Subcutaneous preadipocyte (primary cell): ENCODE measurements around the gene TTC9C. TPM values are rescaled to one million over a fixed set of nuclear protein-coding genes. Genes with fewer than 3 reads are reported as not detected.

Experiments used
- total RNA-seq: library from RNA; depleted of rRNA; stranded (reverse); fragments of >200 nt; gene quantifications from 2 replicates; pipeline ENCODE4 v1.2.3, GENCODE V29; 2012

The TTC9C gene
- 32.3 and 36.0 TPM in 2 replicates for total RNA-seq

GRCh38 chr11:62728171-62728988 lies at the start of gene TTC9C:
TSS of gene TTC9C (plus strand) at chr11:62728486. CDS start at chr11:62728849, 363 bp downstream.

GRCh38 chr11:62678770-62679696 lies 49.3 kb upstream of the TTC9C start, which contains the start of gene UBXN1:
TSS of gene UBXN1 (minus strand) at chr11:62679073. CDS start at chr11:62678923, 150 bp downstream.

GRCh38 chr11:62689421-62690183 lies 38.7 kb upstream of the TTC9C start, which contains the start of gene LRRN4CL:
TSS of gene LRRN4CL (minus strand) at chr11:62689530. CDS start at chr11:62688508, 1,022 bp downstream.

GRCh38 chr11:62707277-62707861 lies 20.9 kb upstream of the TTC9C start, which contains the start of the genes BSCL2 and GNG3:
TSS of gene BSCL2 (minus strand) at chr11:62707424. CDS start at chr11:62707195, 229 bp downstream.
TSS of gene GNG3 (plus strand) at chr11:62707676. CDS start at chr11:62708296, 620 bp downstream.

GRCh38 chr11:62727165-62727871 lies 968 bp upstream of the TTC9C start, which contains the start of gene HNRNPUL2:
TSS of gene HNRNPUL2 (minus strand) at chr11:62727457. CDS start at chr11:62727156, 301 bp downstream.

GRCh38 chr11:62753736-62754603 lies 25.7 kb downstream of the TTC9C start, which contains the start of gene ZBTB3:
TSS of gene ZBTB3 (minus strand) at chr11:62754160. CDS start at chr11:62753664, 496 bp downstream.

GRCh38 chr11:62771144-62772021 lies 43.1 kb downstream of the TTC9C start, which contains the start of gene TAF6L:
TSS of gene TAF6L (plus strand) at chr11:62771396. CDS start at chr11:62775784, 4,388 bp downstream.

GRCh38 chr11:62787005-62787759 lies 58.9 kb downstream of the TTC9C start, which contains the start of gene TMEM179B:
TSS of gene TMEM179B (plus strand) at chr11:62787402. CDS start at chr11:62787432, 30 bp downstream.

Other genes with a start within 250 kb of the TTC9C start
- 800 and 1,162 TPM in 2 replicates for gene AHNAK, start 181.7 kb upstream of the TTC9C start, total RNA-seq
- 828 and 1,333 TPM in 2 replicates for gene EEF1G, start 154.6 kb upstream of the TTC9C start, total RNA-seq
- gene TUT1, start 137.0 kb upstream of the TTC9C start, total RNA-seq, result 4.8 and 7.6 TPM in 2 replicates
- gene MTA2, start 126.6 kb upstream of the TTC9C start, total RNA-seq, result 95.2 and 143 TPM in 2 replicates
- gene EML3, start 115.7 kb upstream of the TTC9C start, total RNA-seq, result 22.0 and 25.6 TPM in 2 replicates
- gene ROM1, start 115.2 kb upstream of the TTC9C start, total RNA-seq, result 3.1 and 4.4 TPM in 2 replicates
- 28.0 and 42.3 TPM in 2 replicates for gene B3GAT3, start 106.5 kb upstream of the TTC9C start, total RNA-seq
- 178 and 191 TPM in 2 replicates for gene GANAB, start 81.9 kb upstream of the TTC9C start, total RNA-seq
- gene INTS5, start 75.2 kb upstream of the TTC9C start, total RNA-seq, result 30.5 and 34.8 TPM in 2 replicates
- 24.8 and 29.4 TPM in 2 replicates for gene C11orf98, start 63.3 kb upstream of the TTC9C start, total RNA-seq
- 8.5 and 17.6 TPM in 2 replicates for gene CSKMT, start 63.2 kb upstream of the TTC9C start, total RNA-seq
- gene UQCC3, start 56.8 kb upstream of the TTC9C start, total RNA-seq, result 7.8 and 9.2 TPM in 2 replicates
- 8.0 and 8.5 TPM in 2 replicates for gene LBHD1, start 56.2 kb upstream of the TTC9C start, total RNA-seq
- gene UBXN1, start 49.4 kb upstream of the TTC9C start, total RNA-seq, result 70.6 and 99.2 TPM in 2 replicates
- gene LRRN4CL, start 39.0 kb upstream of the TTC9C start, total RNA-seq, result 16.4 and 38.2 TPM in 2 replicates
- gene BSCL2, start 21.1 kb upstream of the TTC9C start, total RNA-seq, result 36.0 and 43.4 TPM in 2 replicates
- not detected in 2 replicates for gene GNG3, start 20.8 kb upstream of the TTC9C start, total RNA-seq
- gene HNRNPUL2, start 1.0 kb upstream of the TTC9C start, total RNA-seq, result 9.9 and 12.5 TPM in 2 replicates
- gene ZBTB3, start 25.7 kb downstream of the TTC9C start, total RNA-seq, result 12.3 and 13.6 TPM in 2 replicates
- gene POLR2G, start 33.1 kb downstream of the TTC9C start, total RNA-seq, result 44.4 and 55.5 TPM in 2 replicates
- 14.7 and 19.5 TPM in 2 replicates for gene TAF6L, start 42.9 kb downstream of the TTC9C start, total RNA-seq
- gene TMEM179B, start 58.9 kb downstream of the TTC9C start, total RNA-seq, result 25.0 and 38.9 TPM in 2 replicates
- gene TMEM223, start 63.5 kb downstream of the TTC9C start, total RNA-seq, result 15.8 and 18.4 TPM in 2 replicates
- gene NXF1, start 77.0 kb downstream of the TTC9C start, total RNA-seq, result 24.2 and 26.1 TPM in 2 replicates
- 31.5 and 36.0 TPM in 2 replicates for gene STX5, start 103.6 kb downstream of the TTC9C start, total RNA-seq
- not detected in 2 replicates for gene TEX54, start 104.4 kb downstream of the TTC9C start, total RNA-seq
- 63.9 and 71.0 TPM in 2 replicates for gene WDR74, start 111.1 kb downstream of the TTC9C start, total RNA-seq
- gene SLC3A2, start 152.4 kb downstream of the TTC9C start, total RNA-seq, result 130 and 160 TPM in 2 replicates
- gene CHRM1, start 192.9 kb downstream of the TTC9C start, total RNA-seq, result not detected in 2 replicates